SH-SY5Y (cell line): Measurements from ENCODE around the gene BAX.

ENCODE experiments used
- GATA2 ChIP-seq: IDR thresholded peaks from 2 replicates; pipeline ENCODE4 v1.6.1; 2011; ENCODE audit warnings: mild to moderate bottlenecking, low read depth, low read length
- GATA3 ChIP-seq: IDR thresholded peaks from 2 replicates; pipeline ENCODE4 v1.6.1; 2011; ENCODE audit warnings: low read depth, mild to moderate bottlenecking, low read length, moderate library complexity

DNA sequence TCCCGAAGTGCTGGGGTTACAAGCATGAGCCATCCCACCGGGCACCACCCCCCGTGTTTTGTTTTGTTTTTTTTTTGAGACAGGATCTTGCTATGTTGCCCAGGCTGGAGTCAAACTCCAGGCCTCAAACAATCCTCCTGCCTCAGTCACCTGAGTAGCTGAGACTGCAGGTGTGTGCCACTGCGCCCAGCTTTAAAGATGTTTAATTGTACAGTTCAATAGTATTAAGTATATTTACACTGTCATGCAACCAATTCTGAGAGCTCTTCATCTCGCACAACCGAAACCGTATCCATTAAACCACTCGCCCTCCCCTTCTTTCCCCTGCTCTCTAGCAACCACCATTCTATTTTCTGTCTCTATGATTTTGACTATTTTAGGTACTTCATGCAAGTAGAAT, 38.9 kb upstream of the BAX start:
- TF ChIP-seq GATA2 = no peak
- TF ChIP-seq GATA3 = no peak
